Fibroblast of the aortic adventitia (primary cell): ENCODE data around the gene IL16. TPM values are rescaled to one million over a fixed set of nuclear protein-coding genes. Genes with fewer than 3 reads are reported as not detected.

ENCODE experiments used
- DNase-seq: peaks from one replicate; pipeline ENCODE4 v3.0.0-alpha.2; 2010; ENCODE audit warnings: low read depth
- H3K4me3 ChIP-seq: 2 replicates; pipeline ENCODE4 v1.5.1; 2011; ENCODE audit warnings: low read depth, mild to moderate bottlenecking, control low read depth, low read length, moderate library complexity
- total RNA-seq: library from RNA; depleted of rRNA; stranded (reverse); fragments of >200 nt; gene quantifications from 2 replicates; pipeline ENCODE4 v1.2.3, GENCODE V29; 2012; ENCODE audit warnings: low replicate concordance
- TF ChIP-seq, protein P1 (sequence below): IDR thresholded peaks from 2 replicates; pipeline ENCODE4 v1.5.1; 2011; ENCODE audit warnings: mild to moderate bottlenecking, low read length, control low read depth, inconsistent platforms; ENCODE audit not compliant: insufficient read depth

The IL16 gene
- total RNA-seq, 1 donor, result 1.4 TPM

DNA sequence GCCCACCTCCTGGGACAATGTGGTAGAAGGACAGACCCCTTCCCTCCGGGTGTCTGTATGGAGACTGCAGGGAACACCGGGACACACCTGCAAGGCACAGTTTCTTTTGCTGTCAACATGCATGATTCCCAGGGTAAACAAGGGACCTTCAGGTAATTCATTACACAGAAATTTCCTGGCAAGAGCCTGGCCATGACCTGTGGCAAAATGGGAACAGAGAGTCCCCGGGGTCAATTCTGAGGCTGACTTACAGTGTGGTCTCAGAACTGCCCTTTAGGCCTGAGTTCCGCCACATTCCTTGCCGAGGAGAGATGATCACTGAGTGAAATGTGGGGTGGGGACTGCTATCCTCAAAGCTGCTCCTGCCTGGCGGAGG is 121.0 kb downstream of the IL16 start:
- TF ChIP-seq, protein P1, sequence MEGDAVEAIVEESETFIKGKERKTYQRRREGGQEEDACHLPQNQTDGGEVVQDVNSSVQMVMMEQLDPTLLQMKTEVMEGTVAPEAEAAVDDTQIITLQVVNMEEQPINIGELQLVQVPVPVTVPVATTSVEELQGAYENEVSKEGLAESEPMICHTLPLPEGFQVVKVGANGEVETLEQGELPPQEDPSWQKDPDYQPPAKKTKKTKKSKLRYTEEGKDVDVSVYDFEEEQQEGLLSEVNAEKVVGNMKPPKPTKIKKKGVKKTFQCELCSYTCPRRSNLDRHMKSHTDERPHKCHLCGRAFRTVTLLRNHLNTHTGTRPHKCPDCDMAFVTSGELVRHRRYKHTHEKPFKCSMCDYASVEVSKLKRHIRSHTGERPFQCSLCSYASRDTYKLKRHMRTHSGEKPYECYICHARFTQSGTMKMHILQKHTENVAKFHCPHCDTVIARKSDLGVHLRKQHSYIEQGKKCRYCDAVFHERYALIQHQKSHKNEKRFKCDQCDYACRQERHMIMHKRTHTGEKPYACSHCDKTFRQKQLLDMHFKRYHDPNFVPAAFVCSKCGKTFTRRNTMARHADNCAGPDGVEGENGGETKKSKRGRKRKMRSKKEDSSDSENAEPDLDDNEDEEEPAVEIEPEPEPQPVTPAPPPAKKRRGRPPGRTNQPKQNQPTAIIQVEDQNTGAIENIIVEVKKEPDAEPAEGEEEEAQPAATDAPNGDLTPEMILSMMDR, result no peak
- DNase-seq, result no peak
- no peak overlapping the region for H3K4me3 ChIP-seq

DNA sequence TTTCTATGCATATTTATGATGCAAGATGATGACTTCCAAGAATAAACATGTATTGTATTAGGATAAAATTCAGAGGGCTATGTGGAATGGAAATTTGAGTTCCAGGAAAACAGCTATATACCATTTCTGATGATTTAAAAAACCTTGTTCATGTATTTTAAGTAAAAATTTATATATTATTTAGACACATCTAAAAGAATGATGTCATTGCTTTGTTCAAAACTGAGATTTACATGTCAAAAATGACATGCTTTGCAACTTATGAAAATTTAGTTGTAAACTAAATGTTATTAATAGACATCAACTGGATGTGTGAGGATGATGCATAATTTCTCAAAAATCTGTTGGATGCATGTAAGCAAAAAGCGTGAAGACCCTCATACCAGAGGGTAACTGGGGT is 125.0 kb downstream of the IL16 start:
- TF ChIP-seq, protein P1, result no peak
- peak overlapping the region; percentile 93 for H3K4me3 ChIP-seq
- DNase-seq, result no peak

- TF ChIP-seq, protein P1, result no peak
- peak overlapping the region; percentile 93 for H3K4me3 ChIP-seq
- DNase-seq, result no peak
Measured at GRCh38 chr15:81322676-81323253, 126.1 kb downstream of the IL16 start.

DNA sequence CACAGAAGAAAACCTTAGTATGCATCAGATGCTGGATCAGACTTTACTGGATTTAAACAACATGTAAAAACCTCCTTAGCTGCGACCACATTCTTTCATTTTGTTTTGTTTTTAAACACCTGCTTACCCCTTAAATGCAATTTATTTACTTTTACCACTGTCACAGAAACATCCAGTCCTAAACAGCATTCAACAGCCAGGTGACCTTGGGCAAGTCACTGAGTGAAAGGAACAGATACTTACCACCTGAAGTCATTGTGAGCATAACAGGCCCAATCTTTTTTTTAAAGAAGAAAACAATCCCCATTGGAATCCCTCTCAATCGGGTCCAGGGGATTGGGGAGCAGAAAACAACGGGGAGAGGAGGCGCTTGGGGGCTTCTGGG is 126.9 kb downstream of the IL16 start:
- no peak for DNase-seq
- TF ChIP-seq, protein P1, result no peak

GRCh38 chr15:81323944-81324881 is 127.5 kb downstream of the IL16 start, which contains the start of gene STARD5:
Gene STARD5, minus strand, starts transcription at chr15:81324141. Its CDS starts 42 bp downstream, at chr15:81324099.
- TF ChIP-seq, protein P1, result no peak

More for the DNA sequence above, 126.9 kb downstream of the IL16 start:
- peak overlapping the region; percentile 93 for H3K4me3 ChIP-seq

DNA sequence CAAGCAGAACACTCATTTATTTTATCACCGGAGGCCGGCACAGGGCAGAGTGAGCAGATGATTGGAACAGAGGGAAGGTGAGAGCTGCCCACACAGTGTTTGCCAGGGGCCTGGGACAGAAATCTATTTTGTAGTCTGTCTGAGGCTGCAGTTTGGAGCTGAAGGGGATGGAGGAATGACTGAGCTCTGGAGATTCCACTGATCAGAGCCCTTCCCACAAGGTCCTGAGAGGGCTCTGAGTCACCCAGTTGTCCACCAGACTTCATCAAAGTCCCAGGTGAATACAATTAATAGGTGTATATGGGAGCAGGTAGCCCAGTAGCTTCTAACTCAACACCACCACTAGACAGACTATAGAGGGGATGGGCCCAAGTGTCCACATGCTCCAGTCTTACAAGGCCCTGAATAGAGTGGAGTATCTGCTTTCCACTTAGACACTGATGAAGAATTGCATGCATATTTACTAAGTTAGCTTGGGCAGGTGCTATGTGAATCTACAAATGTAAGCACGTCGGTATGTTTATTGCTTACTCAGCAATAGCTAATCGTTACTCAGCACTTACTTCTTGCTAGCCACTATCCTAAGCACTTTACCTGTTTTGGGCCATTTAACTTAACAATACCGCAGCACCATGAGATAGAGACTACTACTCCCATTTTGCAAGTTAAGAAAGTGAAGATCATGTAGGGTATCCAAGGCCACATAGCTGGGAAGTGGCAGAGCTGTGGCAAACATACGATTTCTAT is 130.0 kb downstream of the IL16 start:
- DNase-seq, result no peak
- TF ChIP-seq, protein P1, result no peak
- no peak overlapping the region for H3K4me3 ChIP-seq

More at GRCh38 chr15:81323944-81324881, 127.5 kb downstream of the IL16 start, which contains the start of gene STARD5:
- DNase-seq, result peak; percentile 94
- H3K4me3 ChIP-seq, result peak within 1 kb of the TSS; percentile 93
